DND-41 (cell line): Measurements from ENCODE around the gene EXOC4.

Experiments
- ATAC-seq: fragments of 200-7000 bp; cut with Tn5 transposase; 3 replicates; pipeline ENCODE4 v1.9.1; 2021; ENCODE audit warnings: low read depth; ENCODE audit not compliant: insufficient read depth
- DNase-seq: peaks from one replicate; pipeline ENCODE4 v3.0.0-alpha.2; 2020
- H2AFZ ChIP-seq: 2 replicates; pipeline ENCODE4 v1.6.0; 2012; ENCODE audit warnings: low read depth, low read length
- H3K27ac ChIP-seq: 2 replicates; pipeline ENCODE4 v1.5.1; 2012; ENCODE audit warnings: low read length, inconsistent platforms
- H3K27me3 ChIP-seq: fragments of 200-600 bp; sonication (generic); 2 replicates; pipeline ENCODE4 v1.6.0; 2012; ENCODE audit warnings: low read length, mild to moderate bottlenecking, inconsistent platforms; ENCODE audit not compliant: insufficient read depth, poor library complexity
- H3K36me3 ChIP-seq: 2 replicates; pipeline ENCODE4 v1.5.1; 2012; ENCODE audit warnings: low read length, inconsistent platforms; ENCODE audit not compliant: insufficient read depth
- H3K4me1 ChIP-seq: 2 replicates; pipeline ENCODE4 v1.5.1; 2012; ENCODE audit warnings: mild to moderate bottlenecking, low read length; ENCODE audit not compliant: insufficient read depth
- H3K4me2 ChIP-seq: 2 replicates; pipeline ENCODE4 v1.6.0; 2012; ENCODE audit warnings: mild to moderate bottlenecking, moderate library complexity, low read length, inconsistent platforms; ENCODE audit not compliant: insufficient read depth
- H3K4me3 ChIP-seq, 2 experiments: fragments of 200-600 bp in 1 of 2; shearing (Covaris generic) in 1 of 2; 2 replicates each; pipeline ENCODE4 v1.5.1; 2012 to 2016; ENCODE audit warnings: inconsistent platforms in 2 of 2, low read length in 2 of 2, mild to moderate bottlenecking in 2 of 2, low read depth in 1 of 2, moderate library complexity in 1 of 2
- H3K79me2 ChIP-seq: 2 replicates; pipeline ENCODE4 v1.6.0; 2012; ENCODE audit warnings: low read length, inconsistent platforms; ENCODE audit not compliant: insufficient read depth
- H3K9ac ChIP-seq: 2 replicates; pipeline ENCODE4 v1.6.0; 2012; ENCODE audit warnings: low read depth, mild to moderate bottlenecking, inconsistent platforms, low read length, moderate library complexity
- H3K9me3 ChIP-seq: 2 replicates; pipeline ENCODE4 v1.5.1; 2012; ENCODE audit warnings: low read length, moderate library complexity, mild to moderate bottlenecking, inconsistent platforms; ENCODE audit not compliant: insufficient read depth, severe bottlenecking
- H4K20me1 ChIP-seq: 2 replicates; pipeline ENCODE4 v1.6.0; 2012; ENCODE audit warnings: low read length; ENCODE audit not compliant: insufficient read depth
- CTCF ChIP-seq: IDR thresholded peaks from 2 replicates; pipeline ENCODE4 v1.5.1; 2012; ENCODE audit warnings: borderline replicate concordance, low read length, moderate library complexity, mild to moderate bottlenecking; ENCODE audit not compliant: poor library complexity, severe bottlenecking; ENCODE audit errors: extremely low read depth
- EZH2 ChIP-seq: IDR thresholded peaks from 3 replicates; pipeline ENCODE4 v1.6.1; 2012; ENCODE audit warnings: borderline replicate concordance, low read depth, mild to moderate bottlenecking, moderate library complexity, low read length, inconsistent platforms; ENCODE audit not compliant: severe bottlenecking

Gene EXOC4

GRCh38 chr7:133733401-133733800, 480.5 kb downstream of the EXOC4 start:
- Histone ChIP-seq H3K79me2 (no peaks in the 10 kb centered on the region), H3K9ac (no peak overlapping the region), H3K4me2 (no peak overlapping the region), H3K27ac (no peak overlapping the region), H3K4me3 (no peak overlapping the region), H2AFZ (no peak overlapping the region), H3K4me1 (no peaks in the 10 kb centered on the region), H4K20me1 (no peaks in the 10 kb centered on the region), H3K36me3 (no peaks in the 10 kb centered on the region), H3K27me3 (no peaks in the 10 kb centered on the region), H3K9me3 (no peaks in the 10 kb centered on the region)
- no peak for ATAC-seq
- TF ChIP-seq EZH2 (no peak), CTCF (no peak)
- DNase-seq = no peak

- no peak for ATAC-seq
- Histone ChIP-seq H3K9ac (no peak overlapping the region), H4K20me1 (no peaks in the 10 kb centered on the region), H3K4me2 (no peak overlapping the region), H2AFZ (no peak overlapping the region), H3K36me3 (no peaks in the 10 kb centered on the region), H3K79me2 (no peaks in the 10 kb centered on the region), H3K9me3 (no peaks in the 10 kb centered on the region), H3K27ac (no peak overlapping the region), H3K4me3 (no peak overlapping the region), H3K27me3 (no peaks in the 10 kb centered on the region), H3K4me1 (no peaks in the 10 kb centered on the region)
- TF ChIP-seq CTCF (no peak), EZH2 (no peak)
- DNase-seq = no peak
These were observed 482.3 kb downstream of the EXOC4 start for GRCh38 chr7:133735222-133735621.

- no peak for TF ChIP-seq EZH2
- TF ChIP-seq CTCF = no peak
- Histone ChIP-seq H3K36me3 (no peaks in the 10 kb centered on the region), H4K20me1 (no peaks in the 10 kb centered on the region), H3K9me3 (no peaks in the 10 kb centered on the region), H2AFZ (no peak overlapping the region), H3K27ac (no peak overlapping the region), H3K4me3 (no peak overlapping the region), H3K9ac (no peak overlapping the region), H3K4me2 (no peak overlapping the region), H3K27me3 (no peaks in the 10 kb centered on the region), H3K4me1 (no peaks in the 10 kb centered on the region), H3K79me2 (no peaks in the 10 kb centered on the region)
- no peak for DNase-seq
- no peak for ATAC-seq
These were observed 486.9 kb downstream of the EXOC4 start for GRCh38 chr7:133739817-133740216.

GRCh38 chr7:133741078-133741477, 488.2 kb downstream of the EXOC4 start:
- H3K27me3 ChIP-seq = no peaks in the 10 kb centered on the region
- no peak overlapping the region for H3K9ac ChIP-seq
- H3K4me3 ChIP-seq = no peak overlapping the region
- no peaks in the 10 kb centered on the region for H3K4me1 ChIP-seq
- ATAC-seq (no peak), DNase-seq (no peak)
- H3K4me2 ChIP-seq = no peak overlapping the region
- H3K9me3 ChIP-seq = no peaks in the 10 kb centered on the region
- TF ChIP-seq EZH2 = no peak
- no peak for TF ChIP-seq CTCF
- H3K36me3 ChIP-seq = no peaks in the 10 kb centered on the region
- no peak overlapping the region for H3K27ac ChIP-seq
- H3K79me2 ChIP-seq = no peaks in the 10 kb centered on the region
- H2AFZ ChIP-seq = no peak overlapping the region
- H4K20me1 ChIP-seq = no peaks in the 10 kb centered on the region
